Liver (tissue), 3 donors: ENCODE data around the gene SLC45A1.

Source experiments
- EGR1 ChIP-seq, 2 donors: IDR thresholded peaks; 2 replicates each; pipeline ENCODE4 v1.6.1; 2016 to 2018; ENCODE audit warnings: antibody characterized with exemption in 2 of 2, low read depth in 2 of 2
- JUND ChIP-seq, 2 donors: IDR thresholded peaks; 2 replicates each; pipeline ENCODE4 v1.6.1; 2016; ENCODE audit warnings: antibody characterized with exemption in 2 of 2
- RAD21 ChIP-seq, 2 donors: IDR thresholded peaks; 2 replicates each; pipeline ENCODE4 v1.6.1; 2016; ENCODE audit warnings: antibody characterized with exemption in 2 of 2, mild to moderate bottlenecking in 2 of 2
- TF ChIP-seq, protein P1 (sequence below): fragments of 150-350 bp; IDR thresholded peaks from 2 replicates; pipeline ENCODE4 v1.5.1; 2017; ENCODE audit warnings: improper control_type of control experiment, low read depth, low read length; ENCODE audit not compliant: missing input control
- donor health status: healthy.
- donor health status: healthy.

DNA sequence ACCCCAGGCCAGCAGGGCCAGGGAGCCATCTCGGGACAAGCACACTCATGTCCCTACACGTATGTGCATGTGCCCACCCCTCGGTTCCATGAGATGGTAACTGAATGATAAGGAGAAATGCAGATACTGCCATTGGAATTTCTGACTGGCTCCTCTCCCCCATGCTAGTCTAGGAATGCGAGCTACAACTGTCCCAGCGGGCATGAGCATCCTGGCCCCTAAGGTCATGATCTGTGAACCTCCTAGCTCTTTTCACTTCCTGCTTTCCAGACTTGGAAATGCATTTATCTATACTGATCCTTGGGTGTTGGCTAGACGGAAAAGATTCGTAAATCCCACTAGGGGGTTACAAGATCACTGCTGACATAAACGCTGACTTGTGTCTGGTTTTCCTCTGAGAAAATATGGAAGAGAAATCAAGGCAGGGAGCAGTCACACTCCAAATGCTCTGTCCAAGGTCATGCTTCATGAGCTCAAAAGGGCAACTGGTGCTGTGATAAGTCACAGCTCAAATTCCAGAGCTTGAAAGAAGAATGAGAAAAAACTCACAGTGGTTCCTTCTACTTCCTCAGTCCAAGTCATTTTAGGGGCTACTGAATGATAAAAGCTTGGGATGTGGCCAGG is 49.8 kb downstream of the SLC45A1 start:
- no peak for TF ChIP-seq EGR1 (IDR thresholded peaks at IDR 0.05; ENCODE audit: low read depth in 2 of 2)
- TF ChIP-seq, protein P1, sequence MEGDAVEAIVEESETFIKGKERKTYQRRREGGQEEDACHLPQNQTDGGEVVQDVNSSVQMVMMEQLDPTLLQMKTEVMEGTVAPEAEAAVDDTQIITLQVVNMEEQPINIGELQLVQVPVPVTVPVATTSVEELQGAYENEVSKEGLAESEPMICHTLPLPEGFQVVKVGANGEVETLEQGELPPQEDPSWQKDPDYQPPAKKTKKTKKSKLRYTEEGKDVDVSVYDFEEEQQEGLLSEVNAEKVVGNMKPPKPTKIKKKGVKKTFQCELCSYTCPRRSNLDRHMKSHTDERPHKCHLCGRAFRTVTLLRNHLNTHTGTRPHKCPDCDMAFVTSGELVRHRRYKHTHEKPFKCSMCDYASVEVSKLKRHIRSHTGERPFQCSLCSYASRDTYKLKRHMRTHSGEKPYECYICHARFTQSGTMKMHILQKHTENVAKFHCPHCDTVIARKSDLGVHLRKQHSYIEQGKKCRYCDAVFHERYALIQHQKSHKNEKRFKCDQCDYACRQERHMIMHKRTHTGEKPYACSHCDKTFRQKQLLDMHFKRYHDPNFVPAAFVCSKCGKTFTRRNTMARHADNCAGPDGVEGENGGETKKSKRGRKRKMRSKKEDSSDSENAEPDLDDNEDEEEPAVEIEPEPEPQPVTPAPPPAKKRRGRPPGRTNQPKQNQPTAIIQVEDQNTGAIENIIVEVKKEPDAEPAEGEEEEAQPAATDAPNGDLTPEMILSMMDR, result no peak
- TF ChIP-seq JUND (IDR thresholded peaks at IDR 0.05), result no peak
- no peak for TF ChIP-seq RAD21 (IDR thresholded peaks at IDR 0.05)
